GM19238 (cell line): ENCODE results near the gene ATN1.

Experiments
- DNase-seq: peaks from one replicate; pipeline ENCODE4 v3.0.0; 2011; ENCODE audit warnings: low spot score; ENCODE audit not compliant: insufficient read length

ATN1 gene

DNA sequence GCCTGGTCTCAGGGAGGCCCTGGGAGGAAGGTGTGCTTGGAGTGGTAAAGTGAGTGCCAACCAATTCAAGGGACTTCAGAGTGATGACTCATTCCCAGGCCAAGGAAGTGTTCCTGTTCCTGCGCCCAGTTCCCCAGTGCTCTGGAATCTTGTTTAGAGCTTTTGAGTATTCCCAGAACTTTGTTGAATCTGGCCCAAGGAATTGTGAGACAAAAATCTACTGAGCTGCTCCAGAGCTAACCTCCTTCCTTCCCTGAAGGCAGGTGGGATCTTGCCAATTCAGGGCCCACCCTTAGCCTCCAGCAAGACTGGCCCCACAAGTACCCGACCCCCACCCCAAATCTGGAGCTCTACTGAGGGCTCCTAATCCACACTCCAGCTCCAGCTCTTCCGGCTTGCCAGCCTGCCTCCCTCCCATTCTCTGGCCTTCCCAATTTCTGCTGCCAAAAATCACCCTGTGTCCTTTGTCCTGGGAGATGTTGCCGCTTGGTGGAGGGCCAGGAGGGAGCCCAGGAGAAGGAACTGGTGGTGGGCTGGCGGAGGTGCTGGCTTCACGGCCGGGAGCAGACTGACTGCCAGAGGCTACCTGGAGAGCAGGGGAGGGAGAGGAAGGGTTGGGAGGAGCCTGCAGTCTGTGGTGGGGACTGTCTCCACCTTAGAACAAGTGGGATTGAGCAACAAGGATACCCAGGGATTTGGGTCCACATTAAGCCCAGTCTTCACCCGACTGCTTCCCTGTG lies 2.0 kb upstream of the ATN1 start:
- DNase-seq: no peak

DNA sequence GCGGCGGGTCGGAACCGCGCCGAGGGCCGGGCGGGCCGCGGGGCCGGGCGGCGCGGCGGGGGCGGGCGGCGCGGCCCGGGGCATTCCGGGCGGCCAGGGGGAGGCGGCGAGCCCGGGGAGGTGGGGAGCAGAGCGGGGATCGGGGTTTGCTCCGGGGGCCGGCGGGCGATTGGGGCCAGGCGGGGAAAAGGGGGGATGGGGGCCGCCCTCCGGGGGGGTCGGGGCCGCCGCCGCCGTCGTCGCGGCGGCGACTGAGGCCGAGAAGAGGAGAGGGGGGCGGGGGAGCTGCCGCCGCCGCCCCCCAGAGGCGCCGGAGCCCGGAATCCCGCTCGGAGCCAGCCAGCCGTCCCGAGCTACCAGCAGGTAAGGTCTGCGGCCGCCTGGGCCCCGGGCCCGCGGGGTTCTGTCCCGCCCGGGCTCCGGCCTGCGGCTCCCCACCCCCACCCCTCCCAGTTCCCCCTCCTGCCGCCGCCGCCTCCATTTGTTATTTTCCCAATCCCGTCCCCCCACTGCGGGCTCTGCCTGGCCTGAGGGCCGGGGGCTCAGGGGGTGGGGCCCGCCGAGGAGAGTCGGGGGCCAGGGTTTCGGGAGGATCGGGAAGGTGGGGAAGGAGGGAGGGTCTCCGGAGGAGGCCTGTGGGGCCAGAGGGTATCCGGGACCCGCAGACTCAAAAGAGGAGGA lies 403 bp downstream of the ATN1 start:
- peak; percentile 53 for DNase-seq

DNA sequence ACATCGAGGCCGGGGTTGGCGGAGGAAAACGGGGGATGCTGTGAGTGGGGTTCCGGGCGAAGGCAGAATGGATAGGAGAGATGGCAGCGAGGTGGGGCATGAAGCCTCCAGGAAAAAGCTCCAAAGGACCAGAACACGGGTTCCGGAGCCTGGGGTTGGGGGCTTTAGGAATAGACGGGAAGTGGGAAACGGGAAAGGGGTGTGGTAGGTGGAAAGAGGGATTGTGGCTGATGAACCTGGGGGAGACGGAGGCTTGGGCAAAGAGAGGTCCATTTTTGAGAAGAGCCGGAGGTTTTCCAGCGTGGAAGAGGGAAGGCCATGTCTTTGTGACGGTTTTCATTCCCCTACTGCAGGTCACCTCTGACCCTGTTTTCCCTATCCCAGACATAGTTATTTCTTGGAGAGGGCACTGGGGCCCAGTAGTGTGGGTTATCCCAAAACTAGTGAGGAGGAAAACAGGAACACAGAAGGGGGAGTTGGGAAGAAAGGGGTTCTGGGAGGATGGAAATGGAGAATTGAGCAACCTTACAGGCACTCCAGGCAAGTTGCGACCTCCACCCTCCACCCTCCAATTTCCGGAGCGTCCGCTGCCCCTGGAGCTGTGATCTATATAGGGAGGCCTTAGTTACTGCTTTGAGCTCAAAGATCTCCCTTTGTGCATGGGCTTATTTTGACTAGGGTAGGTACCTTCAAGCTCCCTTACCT lies 1.1 kb downstream of the ATN1 start:
- no peak for DNase-seq

DNA sequence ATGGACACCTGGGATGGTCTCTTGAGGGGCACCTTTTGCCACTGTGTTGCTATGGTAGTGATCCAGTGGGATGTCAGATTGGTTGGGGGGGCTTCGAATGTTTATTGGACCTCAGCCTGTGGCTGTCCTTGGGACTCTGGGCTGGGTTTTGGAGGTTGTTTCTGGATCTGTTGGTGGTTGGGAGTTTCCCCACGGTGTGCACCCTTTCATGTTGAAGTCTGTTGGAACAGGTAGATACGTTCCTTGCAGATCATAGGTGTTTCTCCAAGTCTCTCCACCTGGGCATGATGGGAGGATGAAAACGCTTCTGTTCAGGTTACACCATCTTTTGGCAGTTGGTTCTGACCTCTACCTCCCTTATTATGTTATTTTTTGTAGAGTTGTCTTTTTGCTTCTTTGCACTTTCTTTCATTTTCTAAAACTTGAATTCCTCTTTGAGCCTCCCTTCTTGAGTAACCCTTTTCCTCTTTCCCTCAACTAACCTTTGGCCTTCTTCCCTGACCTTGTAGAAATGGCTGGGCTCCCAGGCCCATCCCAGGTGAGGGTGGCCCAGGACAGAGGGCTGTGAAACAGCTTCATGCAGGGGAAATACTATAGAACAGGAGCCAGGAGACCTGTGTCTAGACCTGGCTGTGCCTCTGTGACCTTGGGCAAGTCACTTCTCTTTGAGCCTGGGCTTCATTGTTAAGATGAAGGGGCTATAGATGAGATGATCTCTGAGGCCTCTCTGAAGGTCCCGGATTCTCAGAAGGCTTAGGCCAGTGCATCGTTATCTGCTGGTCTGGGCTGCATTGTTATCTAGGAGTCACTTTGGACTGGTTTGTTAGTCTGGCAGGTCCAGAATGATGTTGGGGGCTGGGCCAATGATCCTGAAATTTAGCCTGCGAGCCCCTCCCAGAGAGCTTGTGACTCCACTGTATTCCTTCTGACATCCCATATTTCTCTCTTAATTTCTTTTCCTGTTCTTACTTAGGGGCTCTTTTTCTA lies 2.0 kb downstream of the ATN1 start:
- DNase-seq: no peak

DNA sequence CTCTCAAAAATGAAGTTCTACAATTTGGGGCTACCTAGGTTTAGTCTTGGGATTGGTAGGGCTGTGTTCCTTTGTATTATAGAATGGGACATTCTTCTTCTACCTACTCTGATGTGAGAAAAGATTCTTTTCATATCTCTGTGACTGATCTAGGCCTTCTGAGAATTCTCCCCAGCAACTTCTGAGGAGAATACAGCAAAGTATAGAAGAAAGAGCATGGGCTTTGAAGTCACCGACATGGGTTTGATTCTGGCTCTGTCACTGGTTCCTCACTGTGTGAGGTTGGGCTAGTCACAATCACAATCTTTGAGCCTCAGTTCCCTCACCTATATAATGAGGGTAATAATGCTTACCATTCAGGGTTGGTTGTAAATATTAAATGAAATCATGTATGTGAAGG lies 5.0 kb downstream of the ATN1 start:
- no peak for DNase-seq

DNA sequence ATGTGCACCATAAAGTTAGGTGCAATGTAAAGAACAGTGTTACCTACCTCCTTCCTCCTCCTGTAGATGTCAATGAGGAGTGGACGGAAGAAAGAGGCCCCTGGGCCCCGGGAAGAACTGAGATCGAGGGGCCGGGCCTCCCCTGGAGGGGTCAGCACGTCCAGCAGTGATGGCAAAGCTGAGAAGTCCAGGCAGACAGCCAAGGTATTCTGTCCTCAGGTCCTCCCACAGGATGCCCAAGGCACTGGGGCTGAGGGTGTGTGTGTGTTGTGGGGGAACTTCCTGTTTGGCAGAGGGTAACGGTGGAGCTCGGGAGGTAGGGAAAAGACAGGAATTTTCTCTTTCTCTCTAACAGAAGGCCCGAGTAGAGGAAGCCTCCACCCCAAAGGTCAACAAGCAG lies 6.4 kb downstream of the ATN1 start:
- no peak for DNase-seq

DNA sequence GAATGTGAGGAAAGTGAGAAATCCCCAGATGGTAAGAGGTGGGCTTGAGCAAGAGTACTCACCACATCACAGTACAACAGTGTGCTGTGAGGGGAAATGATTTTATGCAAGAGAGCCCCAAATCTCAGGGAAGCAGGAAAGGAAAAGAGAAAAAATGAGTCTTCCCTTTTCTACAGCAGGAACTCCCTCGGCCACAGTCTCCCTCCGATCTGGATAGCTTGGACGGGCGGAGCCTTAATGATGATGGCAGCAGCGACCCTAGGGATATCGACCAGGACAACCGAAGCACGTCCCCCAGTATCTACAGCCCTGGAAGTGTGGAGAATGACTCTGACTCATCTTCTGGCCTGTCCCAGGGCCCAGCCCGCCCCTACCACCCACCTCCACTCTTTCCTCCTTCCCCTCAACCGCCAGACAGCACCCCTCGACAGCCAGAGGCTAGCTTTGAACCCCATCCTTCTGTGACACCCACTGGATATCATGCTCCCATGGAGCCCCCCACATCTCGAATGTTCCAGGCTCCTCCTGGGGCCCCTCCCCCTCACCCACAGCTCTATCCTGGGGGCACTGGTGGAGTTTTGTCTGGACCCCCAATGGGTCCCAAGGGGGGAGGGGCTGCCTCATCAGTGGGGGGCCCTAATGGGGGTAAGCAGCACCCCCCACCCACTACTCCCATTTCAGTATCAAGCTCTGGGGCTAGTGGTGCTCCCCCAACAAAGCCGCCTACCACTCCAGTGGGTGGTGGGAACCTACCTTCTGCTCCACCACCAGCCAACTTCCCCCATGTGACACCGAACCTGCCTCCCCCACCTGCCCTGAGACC lies 7.8 kb downstream of the ATN1 start:
- no peak for DNase-seq

DNA sequence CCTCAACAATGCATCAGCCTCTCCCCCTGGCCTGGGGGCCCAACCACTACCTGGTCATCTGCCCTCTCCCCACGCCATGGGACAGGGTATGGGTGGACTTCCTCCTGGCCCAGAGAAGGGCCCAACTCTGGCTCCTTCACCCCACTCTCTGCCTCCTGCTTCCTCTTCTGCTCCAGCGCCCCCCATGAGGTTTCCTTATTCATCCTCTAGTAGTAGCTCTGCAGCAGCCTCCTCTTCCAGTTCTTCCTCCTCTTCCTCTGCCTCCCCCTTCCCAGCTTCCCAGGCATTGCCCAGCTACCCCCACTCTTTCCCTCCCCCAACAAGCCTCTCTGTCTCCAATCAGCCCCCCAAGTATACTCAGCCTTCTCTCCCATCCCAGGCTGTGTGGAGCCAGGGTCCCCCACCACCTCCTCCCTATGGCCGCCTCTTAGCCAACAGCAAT lies 8.5 kb downstream of the ATN1 start:
- no peak for DNase-seq

DNA sequence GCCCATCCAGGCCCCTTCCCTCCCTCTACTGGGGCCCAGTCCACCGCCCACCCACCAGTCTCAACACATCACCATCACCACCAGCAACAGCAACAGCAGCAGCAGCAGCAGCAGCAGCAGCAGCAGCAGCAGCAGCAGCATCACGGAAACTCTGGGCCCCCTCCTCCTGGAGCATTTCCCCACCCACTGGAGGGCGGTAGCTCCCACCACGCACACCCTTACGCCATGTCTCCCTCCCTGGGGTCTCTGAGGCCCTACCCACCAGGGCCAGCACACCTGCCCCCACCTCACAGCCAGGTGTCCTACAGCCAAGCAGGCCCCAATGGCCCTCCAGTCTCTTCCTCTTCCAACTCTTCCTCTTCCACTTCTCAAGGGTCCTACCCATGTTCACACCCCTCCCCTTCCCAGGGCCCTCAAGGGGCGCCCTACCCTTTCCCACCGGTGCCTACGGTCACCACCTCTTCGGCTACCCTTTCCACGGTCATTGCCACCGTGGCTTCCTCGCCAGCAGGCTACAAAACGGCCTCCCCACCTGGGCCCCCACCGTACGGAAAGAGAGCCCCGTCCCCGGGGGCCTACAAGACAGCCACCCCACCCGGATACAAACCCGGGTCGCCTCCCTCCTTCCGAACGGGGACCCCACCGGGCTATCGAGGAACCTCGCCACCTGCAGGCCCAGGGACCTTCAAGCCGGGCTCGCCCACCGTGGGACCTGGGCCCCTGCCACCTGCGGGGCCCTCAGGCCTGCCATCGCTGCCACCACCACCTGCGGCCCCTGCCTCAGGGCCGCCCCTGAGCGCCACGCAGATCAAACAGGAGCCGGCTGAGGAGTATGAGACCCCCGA lies 9.1 kb downstream of the ATN1 start:
- no peak for DNase-seq

DNA sequence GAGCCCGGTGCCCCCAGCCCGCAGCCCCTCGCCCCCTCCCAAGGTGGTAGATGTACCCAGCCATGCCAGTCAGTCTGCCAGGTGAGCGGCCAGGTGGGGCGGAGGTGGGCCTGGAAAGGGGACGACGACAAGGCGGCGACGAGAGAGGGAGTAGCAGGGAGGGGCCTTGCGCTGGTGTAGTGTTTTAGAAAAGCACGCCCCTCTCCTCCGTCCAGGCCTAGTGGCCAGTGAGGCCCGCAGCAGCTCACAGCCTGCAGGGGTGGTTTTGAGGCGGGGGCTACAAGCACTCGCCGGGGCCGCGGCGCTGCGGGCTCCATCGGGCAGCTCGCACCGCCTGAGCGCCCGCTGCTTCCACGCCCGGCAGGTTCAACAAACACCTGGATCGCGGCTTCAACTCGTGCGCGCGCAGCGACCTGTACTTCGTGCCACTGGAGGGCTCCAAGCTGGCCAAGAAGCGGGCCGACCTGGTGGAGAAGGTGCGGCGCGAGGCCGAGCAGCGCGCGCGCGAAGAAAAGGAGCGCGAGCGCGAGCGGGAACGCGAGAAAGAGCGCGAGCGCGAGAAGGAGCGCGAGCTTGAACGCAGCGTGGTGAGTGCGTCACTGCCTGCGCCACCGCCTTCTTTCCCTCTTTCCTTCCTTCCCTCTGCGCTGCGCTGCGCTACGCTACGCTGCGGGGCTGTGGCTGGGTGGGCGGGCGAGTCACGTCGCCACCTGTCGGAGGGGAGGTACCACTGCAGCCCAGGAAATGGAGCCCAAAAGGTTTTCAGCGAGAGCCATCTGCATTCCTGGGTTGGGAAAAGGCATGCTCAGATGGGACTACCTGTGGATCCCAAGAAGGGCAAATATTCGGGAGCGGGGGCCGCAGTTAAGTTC lies 10.0 kb downstream of the ATN1 start:
- peak; percentile 84 for DNase-seq

DNA sequence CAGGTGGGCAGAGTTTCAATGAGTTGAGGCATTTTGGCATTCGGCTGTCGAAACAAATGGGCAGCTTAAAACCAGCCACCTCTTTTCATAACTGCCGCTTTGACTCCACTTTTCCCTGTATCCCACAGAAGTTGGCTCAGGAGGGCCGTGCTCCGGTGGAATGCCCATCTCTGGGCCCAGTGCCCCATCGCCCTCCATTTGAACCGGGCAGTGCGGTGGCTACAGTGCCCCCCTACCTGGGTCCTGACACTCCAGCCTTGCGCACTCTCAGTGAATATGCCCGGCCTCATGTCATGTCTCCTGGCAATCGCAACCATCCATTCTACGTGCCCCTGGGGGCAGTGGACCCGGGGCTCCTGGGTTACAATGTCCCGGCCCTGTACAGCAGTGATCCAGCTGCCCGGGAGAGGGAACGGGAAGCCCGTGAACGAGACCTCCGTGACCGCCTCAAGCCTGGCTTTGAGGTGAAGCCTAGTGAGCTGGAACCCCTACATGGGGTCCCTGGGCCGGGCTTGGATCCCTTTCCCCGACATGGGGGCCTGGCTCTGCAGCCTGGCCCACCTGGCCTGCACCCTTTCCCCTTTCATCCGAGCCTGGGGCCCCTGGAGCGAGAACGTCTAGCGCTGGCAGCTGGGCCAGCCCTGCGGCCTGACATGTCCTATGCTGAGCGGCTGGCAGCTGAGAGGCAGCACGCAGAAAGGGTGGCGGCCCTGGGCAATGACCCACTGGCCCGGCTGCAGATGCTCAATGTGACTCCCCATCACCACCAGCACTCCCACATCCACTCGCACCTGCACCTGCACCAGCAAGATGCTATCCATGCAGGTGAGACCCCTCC lies 10.8 kb downstream of the ATN1 start:
- DNase-seq: no peak

DNA sequence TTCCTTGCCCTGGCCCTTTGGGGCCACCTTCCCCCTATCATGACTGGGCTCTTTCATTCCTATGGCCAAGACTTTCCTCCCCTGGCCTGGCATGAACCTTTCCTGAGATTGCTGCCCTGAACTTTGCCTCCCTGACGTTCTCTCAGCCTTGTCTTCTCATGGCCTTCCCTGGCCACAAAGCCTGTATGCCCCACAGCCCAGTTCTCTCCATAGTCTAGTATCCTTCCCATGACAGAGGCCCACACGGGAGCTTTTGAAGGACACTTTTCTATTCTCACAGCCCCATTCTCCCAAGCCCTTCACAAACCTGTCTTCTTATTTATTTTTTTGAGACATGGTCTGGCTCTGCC lies 11.4 kb downstream of the ATN1 start:
- DNase-seq: no peak

DNA sequence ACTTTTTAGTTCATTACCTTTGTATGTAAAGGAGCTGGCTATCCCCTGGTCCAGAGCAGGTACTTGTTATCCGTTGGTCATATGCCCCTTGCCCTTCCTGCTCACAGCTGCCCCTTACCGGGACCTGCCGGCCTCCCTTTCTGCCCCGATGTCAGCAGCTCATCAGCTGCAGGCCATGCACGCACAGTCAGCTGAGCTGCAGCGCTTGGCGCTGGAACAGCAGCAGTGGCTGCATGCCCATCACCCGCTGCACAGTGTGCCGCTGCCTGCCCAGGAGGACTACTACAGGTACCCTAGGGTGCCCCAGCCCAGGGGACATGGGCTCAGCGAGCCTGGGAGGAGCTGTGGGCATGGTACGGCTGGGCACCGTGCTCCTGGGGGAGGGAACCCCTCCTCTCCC lies 13.5 kb downstream of the ATN1 start:
- no peak for DNase-seq

DNA sequence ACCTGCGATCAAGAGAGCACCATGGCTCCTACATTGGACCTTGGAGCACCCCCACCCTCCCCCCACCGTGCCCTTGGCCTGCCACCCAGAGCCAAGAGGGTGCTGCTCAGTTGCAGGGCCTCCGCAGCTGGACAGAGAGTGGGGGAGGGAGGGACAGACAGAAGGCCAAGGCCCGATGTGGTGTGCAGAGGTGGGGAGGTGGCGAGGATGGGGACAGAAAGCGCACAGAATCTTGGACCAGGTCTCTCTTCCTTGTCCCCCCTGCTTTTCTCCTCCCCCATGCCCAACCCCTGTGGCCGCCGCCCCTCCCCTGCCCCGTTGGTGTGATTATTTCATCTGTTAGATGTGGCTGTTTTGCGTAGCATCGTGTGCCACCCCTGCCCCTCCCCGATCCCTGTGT lies 14.0 kb downstream of the ATN1 start:
- DNase-seq: no peak

DNA sequence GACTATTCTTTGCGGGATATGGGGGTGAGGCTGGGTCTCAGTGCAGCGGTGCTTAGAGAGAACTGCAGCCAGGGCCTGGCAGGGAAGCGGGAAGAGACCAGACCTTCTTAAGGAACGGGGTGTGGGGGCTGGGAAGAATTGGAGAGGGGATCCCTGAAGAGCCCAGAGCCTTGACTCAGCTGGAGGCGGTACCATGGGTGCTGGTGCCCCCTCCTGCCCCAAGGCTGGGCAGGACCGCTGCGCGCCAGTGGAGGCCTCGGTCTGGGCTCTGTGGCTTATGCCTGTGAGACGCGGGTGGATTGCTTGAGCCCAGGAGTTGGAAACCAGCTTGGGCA lies 14.5 kb downstream of the ATN1 start:
- DNase-seq: no peak

DNA sequence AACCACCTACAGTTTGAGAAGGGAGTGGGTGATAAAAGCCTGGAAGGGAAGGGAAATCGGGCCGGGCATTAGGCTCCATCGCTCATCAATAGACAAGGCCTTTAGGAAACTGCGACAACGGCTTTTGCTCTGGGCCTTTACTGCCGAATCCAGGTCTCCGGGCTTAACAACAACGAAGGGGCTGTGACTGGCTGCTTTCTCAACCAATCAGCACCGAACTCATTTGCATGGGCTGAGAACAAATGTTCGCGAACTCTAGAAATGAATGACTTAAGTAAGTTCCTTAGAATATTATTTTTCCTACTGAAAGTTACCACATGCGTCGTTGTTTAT lies 15.6 kb downstream of the ATN1 start:
- peak; percentile 88 for DNase-seq

DNA sequence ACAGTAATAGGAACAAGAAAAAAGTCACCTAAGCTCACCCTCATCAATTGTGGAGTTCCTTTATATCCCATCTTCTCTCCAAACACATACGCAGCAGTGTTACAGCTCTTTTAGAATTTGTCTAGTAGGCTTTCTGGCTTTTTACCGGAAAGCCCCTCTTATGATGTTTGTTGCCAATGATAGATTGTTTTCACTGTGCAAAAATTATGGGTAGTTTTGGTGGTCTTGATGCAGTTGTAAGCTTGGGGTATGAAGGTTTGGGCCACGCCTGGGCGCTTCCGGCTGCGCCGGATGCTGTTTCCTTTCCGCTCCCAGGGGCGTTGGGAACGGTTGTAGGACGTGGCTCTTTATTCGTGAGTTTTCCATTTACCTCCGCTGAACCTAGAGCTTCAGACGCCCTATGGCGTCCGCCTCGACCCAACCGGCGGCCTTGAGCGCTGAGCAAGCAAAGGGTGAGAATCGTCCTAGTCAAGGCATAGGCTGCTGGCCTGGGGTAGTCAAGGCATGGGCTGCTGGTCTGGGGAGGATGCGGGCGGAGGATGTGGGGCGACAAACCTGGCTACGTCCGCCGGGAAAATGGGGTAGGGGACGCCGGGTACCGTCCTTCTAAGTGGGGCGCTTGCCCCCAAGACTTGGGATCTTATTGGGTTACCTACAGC lies 16.1 kb downstream of the ATN1 start, which contains the start of the genes C12orf57 and RNU7-1:
Gene C12orf57 (plus strand): TSS at position 301 of the 659 bp plus-strand sequence. CDS start 100 bp downstream, at position 401.
Gene RNU7-1 (plus strand): TSS at position 95 of the 659 bp plus-strand sequence.
- DNase-seq: peak; percentile 59
